ENCODE measurements around the gene CTTNBP2NL. TPM values are rescaled to one million over a fixed set of nuclear protein-coding genes. Genes with fewer than 3 reads are reported as not detected.
"Not testable (repeated sequence)": the region's sequence is repeated elsewhere in the genome, so short reads cannot be mapped to it uniquely, and the experiment has no call there.

Gene CTTNBP2NL
- total and polyA plus RNA-seq, 8 donors = 3.6 to 41.5 (median 13.7) TPM

GRCh38 chr1:112466078-112466660 is 70.2 kb downstream of the CTTNBP2NL start:
- peaks cover 0 to 6% (median 0%) of the 10 kb centered on the region in 3 donors for H3K27me3 ChIP-seq
- H3K4me1 ChIP-seq = peaks cover 3 to 33% (median 18%) of the 10 kb centered on the region in 4 donors
- TF ChIP-seq CTCF (IDR thresholded peaks at IDR 0.05) (peak in 5 of 7 experiments; percentile 65 to 93 (median 81)), POLR2A (IDR thresholded peaks at IDR 0.05) (no peak), POLR2AphosphoS5 (IDR thresholded peaks at IDR 0.05) (peak; percentile 55 to 86 (median 59)), EP300 (IDR thresholded peaks at IDR 0.05) (no peak)
- H3K4me3 ChIP-seq = peak overlapping the region; percentile 22 to 45 (median 38)
- peak overlapping the region; percentile 22 to 81 (median 66) for H3K27ac ChIP-seq
- intact Hi-C loops (cut with DNase I; ENCODE audit: low total_unique reads) = no loop called here
- H3K36me3 ChIP-seq = no peaks in the 10 kb centered on the region
- 1 to 2% (median 2%) methylated on average over 31 of the region's 31 CpGs for WGBS, 5 donors
- DNase-seq = peak; percentile 95 to 98
- no peaks in the 10 kb centered on the region for H3K9me3 ChIP-seq

GRCh38 chr1:112470324-112470723 is 74.3 kb downstream of the CTTNBP2NL start:
- DNase-seq; H3K36me3 ChIP-seq; H3K4me3 ChIP-seq; H3K9me3 ChIP-seq; H3K27ac ChIP-seq; intact Hi-C loops (cut with DNase I; ENCODE audit: low total_unique reads): not testable (repeated sequence)
- peaks cover 0 to 11% (median 0%) of the 10 kb centered on the region in 3 donors for H3K27me3 ChIP-seq
- 77 to 88% (median 83%) methylated on average over 7 of the region's 7 CpGs for WGBS, 5 donors
- H3K4me1 ChIP-seq = peaks cover 3 to 19% (median 11%) of the 10 kb centered on the region in 4 donors

- intact Hi-C loops (cut with DNase I; ENCODE audit: low total_unique reads) = no loop called here
- H3K4me3 ChIP-seq = no peak overlapping the region
- WGBS, 5 donors = 49 to 68% (median 56%) methylated on average over 2 to 3 of the region's 3 CpGs
- no peak for DNase-seq
- H3K27me3 ChIP-seq = peaks cover 0 to 11% (median 0%) of the 10 kb centered on the region in 3 donors
- no peaks in the 10 kb centered on the region for H3K36me3 ChIP-seq
- no peak overlapping the region for H3K27ac ChIP-seq
- H3K9me3 ChIP-seq = no peaks in the 10 kb centered on the region
- TF ChIP-seq EP300 (IDR thresholded peaks at IDR 0.05) (no peak), POLR2AphosphoS5 (IDR thresholded peaks at IDR 0.05) (no peak), CTCF (IDR thresholded peaks at IDR 0.05) (no peak), POLR2A (IDR thresholded peaks at IDR 0.05) (no peak)
- peaks cover 0 to 13% (median 5%) of the 10 kb centered on the region in 4 donors for H3K4me1 ChIP-seq
Observed at GRCh38 chr1:112470966-112471365, 75.0 kb downstream of the CTTNBP2NL start.

GRCh38 chr1:112472142-112472541 is 76.1 kb downstream of the CTTNBP2NL start:
- DNase-seq = no peak
- H3K4me3 ChIP-seq = no peak overlapping the region
- 82 to 99% (median 92%) methylated on average over 1 of the region's 1 CpG for WGBS, 5 donors
- no peaks in the 10 kb centered on the region for H3K36me3 ChIP-seq
- TF ChIP-seq EP300 (IDR thresholded peaks at IDR 0.05) (no peak), CTCF (IDR thresholded peaks at IDR 0.05) (no peak), POLR2A (IDR thresholded peaks at IDR 0.05) (no peak)
- H3K9me3 ChIP-seq = peaks cover 0 to 7% (median 5%) of the 10 kb centered on the region in 4 donors
- intact Hi-C loops (cut with DNase I; ENCODE audit: low total_unique reads) = no loop called here
- peaks cover 0 to 1% (median 0%) of the 10 kb centered on the region in 4 donors for H3K4me1 ChIP-seq
- H3K27me3 ChIP-seq = peaks cover 0 to 11% (median 0%) of the 10 kb centered on the region in 3 donors
- no peak overlapping the region for H3K27ac ChIP-seq

GRCh38 chr1:112477550-112477949 is 81.5 kb downstream of the CTTNBP2NL start:
- intact Hi-C loops (cut with DNase I; ENCODE audit: low total_unique reads) = no loop called here
- Histone ChIP-seq H3K36me3 (no peaks in the 10 kb centered on the region), H3K27ac (no peak overlapping the region), H3K4me3 (no peak overlapping the region), H3K27me3 (no peaks in the 10 kb centered on the region), H3K9me3 (peaks cover 0 to 38% (median 20%) of the 10 kb centered on the region in 4 donors), H3K4me1 (no peaks in the 10 kb centered on the region)
- TF ChIP-seq POLR2A (IDR thresholded peaks at IDR 0.05) (no peak), CTCF (IDR thresholded peaks at IDR 0.05) (no peak), EP300 (IDR thresholded peaks at IDR 0.05) (no peak), POLR2AphosphoS5 (IDR thresholded peaks at IDR 0.05) (no peak)
- DNase-seq = no peak

Data from stomach (tissue), 9 donors.